Sigmoid colon (tissue), 7 donors: ENCODE measurements around the gene SMC6. TPM values are rescaled to one million over a fixed set of nuclear protein-coding genes. Genes with fewer than 3 reads are reported as not detected.

ENCODE experiments used
- DNase-seq: peaks from one replicate; pipeline ENCODE4 v3.0.0-alpha.2; 2019
- H3K27ac ChIP-seq, 4 donors: fragments of 200-600 bp; sonication (generic); one replicate each; pipeline ENCODE4 v1.5.1; 2016 to 2019; ENCODE audit warnings: mild to moderate bottlenecking in 1 of 4
- H3K27me3 ChIP-seq, 3 donors: fragments of 200-600 bp; sonication (generic); one replicate each; pipeline ENCODE4 v1.5.1; 2019; ENCODE audit warnings: mild to moderate bottlenecking in 1 of 3
- H3K36me3 ChIP-seq, 4 donors: fragments of 200-600 bp; sonication (generic); one replicate each; pipeline ENCODE4 v1.5.1; 2016 to 2019
- H3K4me1 ChIP-seq, 4 donors: fragments of 200-600 bp; sonication (generic); one replicate each; pipeline ENCODE4 v1.5.1; 2017 to 2019
- H3K4me3 ChIP-seq, 4 donors: fragments of 200-600 bp; sonication (generic); one replicate each; pipeline ENCODE4 v1.5.1; 2017 to 2019; ENCODE audit warnings: mild to moderate bottlenecking in 2 of 4, moderate library complexity in 1 of 4
- H3K9me3 ChIP-seq, 4 donors: fragments of 200-600 bp in 3 of 4; sonication (generic) in 3 of 4; one replicate each; pipeline versions ENCODE4 v1.5.1 to v1.6.1; 2013 to 2019
- CTCF ChIP-seq, 4 experiments: fragments of 450-650 bp in 3 of 4; fragments of 200-600 bp in 1 of 4; IDR thresholded peaks; one replicate each; pipeline ENCODE4 v1.5.1; 2016 to 2019; ENCODE audit warnings: antibody characterized with exemption in 4 of 4, mild to moderate bottlenecking in 3 of 4, moderate library complexity in 2 of 4
- EP300 ChIP-seq, 4 donors: sonication (generic); formaldehyde crosslinking; IDR thresholded peaks; one replicate each; pipeline ENCODE4 v1.6.1; 2017; ENCODE audit warnings: antibody characterized with exemption in 4 of 4
- POLR2A ChIP-seq, 2 donors: fragments of 450-650 bp; IDR thresholded peaks; one replicate each; pipeline ENCODE4 v1.6.1; 2016; ENCODE audit warnings: antibody characterized with exemption in 2 of 2, mild to moderate bottlenecking in 2 of 2, moderate library complexity in 2 of 2
- POLR2AphosphoS5 ChIP-seq, 4 donors: sonication (generic); formaldehyde crosslinking; IDR thresholded peaks; one replicate each; pipeline ENCODE4 v1.6.1; 2017; ENCODE audit warnings: antibody characterized with exemption in 4 of 4
- WGBS, 2 donors: extraction: QIAGEN DNeasy Blood & Tissue Kit; methylation state at CpG; one replicate each; pipeline ENCODE4 v1.1.7; 2013; 5-methylcytosine and 5-hydroxymethylcytosine counted together
- intact Hi-C: fragments of 100-400 bp; cut with DNase I; formaldehyde crosslinking; loops from one replicate; pipeline ENCODE4 v1.15.1; 2023
- polyA plus RNA-seq, 3 donors: library from polyadenylated mRNA; stranded (reverse); fragments of 200-250 nt; gene quantifications; one replicate each; pipeline ENCODE4 v1.2.3, GENCODE V29; 2013
- total RNA-seq, 4 donors: library from RNA; depleted of rRNA; stranded (reverse); fragments of >200 nt; gene quantifications; one replicate each; pipeline ENCODE4 v1.1.0, GENCODE V29; 2016
- donor health status: healthy with polysubstance abuse.
- donor health status: Bipolar disorder and iron deficiency.
- donor health status: healthy.

Gene SMC6
- total and polyA plus RNA-seq, 7 donors = 6.6 to 15.8 (median 10.7) TPM

GRCh38 chr2:17709897-17710296, 43.7 kb downstream of the SMC6 start:
- WGBS, 2 donors = 93 to 97% methylated on average over 2 of the region's 2 CpGs
- intact Hi-C loops = no loop called here
- H3K36me3 ChIP-seq = peaks cover 0 to 67% (median 11%) of the 10 kb centered on the region in 4 donors
- no peak overlapping the region for H3K27ac ChIP-seq
- H3K4me1 ChIP-seq = no peaks in the 10 kb centered on the region
- H3K27me3 ChIP-seq = no peaks in the 10 kb centered on the region
- H3K9me3 ChIP-seq = no peaks in the 10 kb centered on the region
- DNase-seq = no peak
- no peak overlapping the region for H3K4me3 ChIP-seq
- TF ChIP-seq POLR2AphosphoS5 (IDR thresholded peaks at IDR 0.05) (no peak), CTCF (IDR thresholded peaks at IDR 0.05) (no peak), EP300 (IDR thresholded peaks at IDR 0.05) (no peak), POLR2A (IDR thresholded peaks at IDR 0.05) (no peak)

GRCh38 chr2:17708501-17708900, 45.1 kb downstream of the SMC6 start:
- intact Hi-C loops = no loop called here
- no peak for TF ChIP-seq CTCF (IDR thresholded peaks at IDR 0.05)
- no peak for TF ChIP-seq EP300 (IDR thresholded peaks at IDR 0.05)
- no peak for TF ChIP-seq POLR2A (IDR thresholded peaks at IDR 0.05)
- no peak for TF ChIP-seq POLR2AphosphoS5 (IDR thresholded peaks at IDR 0.05)
- Histone ChIP-seq H3K4me1 (no peaks in the 10 kb centered on the region), H3K9me3 (no peaks in the 10 kb centered on the region), H3K36me3 (peaks cover 0 to 66% (median 9%) of the 10 kb centered on the region in 4 donors), H3K27ac (no peak overlapping the region), H3K4me3 (no peak overlapping the region), H3K27me3 (no peaks in the 10 kb centered on the region)
- DNase-seq = no peak
- 95 to 97% methylated on average over 1 of the region's 1 CpG for WGBS, 2 donors

GRCh38 chr2:17706845-17707244, 46.8 kb downstream of the SMC6 start:
- DNase-seq = no peak
- intact Hi-C loops = no loop called here
- H3K4me1 ChIP-seq = no peaks in the 10 kb centered on the region
- H3K9me3 ChIP-seq = no peaks in the 10 kb centered on the region
- H3K27ac ChIP-seq = no peak overlapping the region
- no peak overlapping the region for H3K4me3 ChIP-seq
- H3K36me3 ChIP-seq = peaks cover 0 to 66% (median 13%) of the 10 kb centered on the region in 4 donors
- 85 to 93% methylated on average over 4 of the region's 4 CpGs for WGBS, 2 donors
- TF ChIP-seq EP300 (IDR thresholded peaks at IDR 0.05) (no peak), POLR2A (IDR thresholded peaks at IDR 0.05) (no peak), POLR2AphosphoS5 (IDR thresholded peaks at IDR 0.05) (no peak), CTCF (IDR thresholded peaks at IDR 0.05) (no peak)
- H3K27me3 ChIP-seq = no peaks in the 10 kb centered on the region

- no peak for DNase-seq
- peaks cover 0 to 75% (median 13%) of the 10 kb centered on the region in 4 donors for H3K36me3 ChIP-seq
- H3K27me3 ChIP-seq = no peaks in the 10 kb centered on the region
- no peaks in the 10 kb centered on the region for H3K4me1 ChIP-seq
- TF ChIP-seq POLR2A (IDR thresholded peaks at IDR 0.05) (no peak), POLR2AphosphoS5 (IDR thresholded peaks at IDR 0.05) (no peak), CTCF (IDR thresholded peaks at IDR 0.05) (no peak), EP300 (IDR thresholded peaks at IDR 0.05) (no peak)
- H3K4me3 ChIP-seq = no peak overlapping the region
- 96 to 97% methylated on average over 7 of the region's 7 CpGs for WGBS, 2 donors
- H3K27ac ChIP-seq = no peak overlapping the region
- intact Hi-C loops = no loop called here
- H3K9me3 ChIP-seq = no peaks in the 10 kb centered on the region
These were observed 62.8 kb downstream of the SMC6 start for GRCh38 chr2:17690776-17691175.

DNA sequence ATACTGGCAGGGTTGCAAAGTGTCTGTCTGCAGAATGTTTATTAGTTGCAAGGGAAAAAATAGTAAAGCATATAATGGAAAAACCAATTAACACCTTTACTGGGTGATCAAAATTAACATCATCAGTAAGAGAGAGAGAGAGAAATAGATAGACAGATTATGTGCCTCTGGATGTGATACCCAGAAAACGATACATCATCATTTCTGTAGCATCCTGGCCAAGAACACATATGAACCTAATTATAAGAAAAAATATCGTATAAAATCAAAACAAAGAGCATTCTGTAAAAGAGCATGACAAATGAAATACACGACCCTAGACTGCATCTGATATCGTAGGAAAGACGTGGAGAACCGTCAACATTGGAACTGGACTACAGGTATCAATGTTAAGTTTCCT, 64.6 kb downstream of the SMC6 start:
- intact Hi-C loops = no loop called here
- no peaks in the 10 kb centered on the region for H3K9me3 ChIP-seq
- no peaks in the 10 kb centered on the region for H3K27me3 ChIP-seq
- peaks cover 0 to 57% (median 6%) of the 10 kb centered on the region in 4 donors for H3K36me3 ChIP-seq
- no peak for DNase-seq
- H3K4me3 ChIP-seq = no peak overlapping the region
- no peaks in the 10 kb centered on the region for H3K4me1 ChIP-seq
- no peak overlapping the region for H3K27ac ChIP-seq
- WGBS, 2 donors = 94% methylated on average over 6 of the region's 6 CpGs
- TF ChIP-seq POLR2A (IDR thresholded peaks at IDR 0.05) = no peak
- no peak for TF ChIP-seq EP300 (IDR thresholded peaks at IDR 0.05)
- TF ChIP-seq CTCF (IDR thresholded peaks at IDR 0.05) = no peak
- TF ChIP-seq POLR2AphosphoS5 (IDR thresholded peaks at IDR 0.05) = no peak
